RWPE1 (cell line): Measurements from ENCODE around the gene DUT.

Source experiments
- CTCF ChIA-PET: fragments of 350-600 bp; sonication (Branson Sonifier 250); formaldehyde crosslinking; extraction: SDS; loops from one replicate; lab custom pipeline; 2021; lab: Yijun Ruan, JAX
- POLR2A ChIA-PET: fragments of 400-600 bp; formaldehyde crosslinking; extraction: SDS; loops from one replicate; lab custom pipeline; 2020; ENCODE audit warnings: antibody characterized with exemption; ENCODE audit not compliant: low non-redundant PET; lab: Yijun Ruan, JAX
- DNase-seq: peaks from one replicate; pipeline ENCODE4 v3.0.0; 2012; ENCODE audit warnings: low spot score
- H3K27ac ChIP-seq: fragments of 450-650 bp; 2 replicates; pipeline ENCODE4 v1.5.1; 2017
- TF ChIP-seq, protein P1 (sequence below): fragments of 450-650 bp; conservative IDR thresholded peaks from 2 replicates; pipeline ENCODE4 v1.5.1; 2017; ENCODE audit warnings: low read depth, mild to moderate bottlenecking

Gene DUT

DNA sequence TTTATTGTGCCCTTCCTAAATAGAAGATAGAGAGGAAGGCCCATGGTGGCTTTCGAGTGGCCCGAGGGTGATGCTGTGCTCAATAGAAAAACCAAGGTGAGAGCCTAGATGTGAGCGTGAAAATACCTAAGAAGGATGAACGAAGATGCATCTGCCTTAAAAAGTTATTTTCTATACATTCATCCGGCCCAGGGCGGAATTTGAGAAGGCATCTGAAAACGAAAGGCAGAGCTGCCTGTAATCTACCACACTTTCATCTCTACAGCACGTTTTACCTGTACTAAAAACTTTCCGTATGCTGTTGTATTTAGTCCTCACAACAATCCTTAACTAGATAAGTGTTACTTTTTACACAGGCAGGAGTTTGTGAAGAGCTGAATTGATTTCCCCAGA, 1.4 kb downstream of the DUT start:
- CTCF ChIA-PET = interaction anchor here (0.7 kb wide), 1 partner anchor 121 kb away, joined by 5 read pairs; no protein-coding TSS in a partner anchor
- TF ChIP-seq, protein P1, sequence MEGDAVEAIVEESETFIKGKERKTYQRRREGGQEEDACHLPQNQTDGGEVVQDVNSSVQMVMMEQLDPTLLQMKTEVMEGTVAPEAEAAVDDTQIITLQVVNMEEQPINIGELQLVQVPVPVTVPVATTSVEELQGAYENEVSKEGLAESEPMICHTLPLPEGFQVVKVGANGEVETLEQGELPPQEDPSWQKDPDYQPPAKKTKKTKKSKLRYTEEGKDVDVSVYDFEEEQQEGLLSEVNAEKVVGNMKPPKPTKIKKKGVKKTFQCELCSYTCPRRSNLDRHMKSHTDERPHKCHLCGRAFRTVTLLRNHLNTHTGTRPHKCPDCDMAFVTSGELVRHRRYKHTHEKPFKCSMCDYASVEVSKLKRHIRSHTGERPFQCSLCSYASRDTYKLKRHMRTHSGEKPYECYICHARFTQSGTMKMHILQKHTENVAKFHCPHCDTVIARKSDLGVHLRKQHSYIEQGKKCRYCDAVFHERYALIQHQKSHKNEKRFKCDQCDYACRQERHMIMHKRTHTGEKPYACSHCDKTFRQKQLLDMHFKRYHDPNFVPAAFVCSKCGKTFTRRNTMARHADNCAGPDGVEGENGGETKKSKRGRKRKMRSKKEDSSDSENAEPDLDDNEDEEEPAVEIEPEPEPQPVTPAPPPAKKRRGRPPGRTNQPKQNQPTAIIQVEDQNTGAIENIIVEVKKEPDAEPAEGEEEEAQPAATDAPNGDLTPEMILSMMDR = no peak

GRCh38 chr15:48333540-48333939, 2.3 kb downstream of the DUT start:
- no peak overlapping the region for H3K27ac ChIP-seq
- ChIA-PET CTCF (no interaction called here), POLR2A (no interaction called here)
- no peak for DNase-seq
- TF ChIP-seq, protein P1 = no peak

More for the DNA sequence above, 1.4 kb downstream of the DUT start:
- POLR2A ChIA-PET = interaction anchor here (0.5 kb wide), 1 partner anchor 337 kb away, joined by 5 read pairs; no protein-coding TSS in a partner anchor
- peak overlapping the region; percentile 97 for H3K27ac ChIP-seq
- DNase-seq = no peak

DNA sequence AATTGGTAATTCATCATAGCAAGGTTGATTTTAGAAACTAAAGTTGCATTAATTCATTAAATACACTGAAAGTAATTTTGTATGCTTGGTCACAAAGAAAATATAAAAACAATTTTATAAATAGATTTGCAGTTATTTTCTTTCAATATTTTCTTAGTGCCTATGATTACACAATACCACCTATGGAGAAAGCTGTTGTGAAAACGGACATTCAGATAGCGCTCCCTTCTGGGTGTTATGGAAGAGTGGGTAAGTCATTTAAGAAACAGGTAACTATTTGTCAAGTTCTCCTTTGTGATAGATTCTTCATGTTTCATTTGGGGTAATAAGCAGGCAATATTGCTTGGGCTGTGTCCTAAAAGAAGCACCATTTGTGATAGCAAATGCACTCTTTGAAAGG, 3.0 kb downstream of the DUT start:
- POLR2A ChIA-PET = no interaction called here
- DNase-seq = no peak

DNA sequence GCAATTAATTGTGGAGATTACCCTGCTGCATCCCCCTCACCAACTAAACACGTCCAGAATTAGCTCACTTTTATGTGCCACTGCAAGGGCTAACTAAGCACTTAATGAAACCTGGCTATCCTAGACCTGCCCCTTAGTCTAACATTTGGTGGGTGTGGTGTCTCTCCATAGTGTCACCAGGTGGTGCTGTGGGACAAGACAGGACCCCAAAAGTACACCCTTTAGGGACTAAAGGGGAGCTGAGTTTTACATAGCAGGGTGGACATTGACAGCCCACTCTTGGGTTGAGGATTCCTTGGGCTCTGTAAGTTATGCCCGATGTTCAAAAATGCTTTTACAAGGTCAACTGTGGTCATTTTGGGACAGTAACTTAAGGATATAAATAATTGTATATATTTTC, 5.7 kb downstream of the DUT start:
- no peak overlapping the region for H3K27ac ChIP-seq
- DNase-seq = peak; percentile 11
- TF ChIP-seq, protein P1 = peak; percentile 29
- POLR2A ChIA-PET = no interaction called here
- CTCF ChIA-PET = no interaction called here

More for the DNA sequence above, 3.0 kb downstream of the DUT start:
- no peak overlapping the region for H3K27ac ChIP-seq
- TF ChIP-seq, protein P1 = no peak
- CTCF ChIA-PET = no interaction called here

DNA sequence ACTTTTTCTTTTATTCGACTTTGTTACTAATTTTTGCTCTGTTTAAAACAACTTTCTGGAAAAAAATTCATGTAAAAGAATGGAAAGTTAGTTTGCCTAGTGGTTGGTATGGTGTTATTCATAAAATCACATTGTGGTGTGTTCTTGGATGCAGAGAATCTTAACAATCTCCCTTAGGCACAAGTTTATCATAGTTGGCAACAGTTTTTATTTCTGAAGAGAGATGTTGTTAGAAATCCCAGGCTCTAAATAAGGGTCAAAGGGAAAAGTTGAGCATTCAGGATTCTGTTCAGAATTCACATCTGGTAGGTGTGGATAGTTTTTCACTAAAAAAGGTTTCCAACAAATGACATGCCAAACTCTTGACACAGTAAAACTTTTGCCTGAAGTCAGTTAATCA, 6.4 kb downstream of the DUT start:
- POLR2A ChIA-PET = no interaction called here
- CTCF ChIA-PET = no interaction called here
- DNase-seq = no peak
- no peak overlapping the region for H3K27ac ChIP-seq
- TF ChIP-seq, protein P1 = no peak

GRCh38 chr15:48340111-48340510, 8.9 kb downstream of the DUT start:
- no peak for DNase-seq
- POLR2A ChIA-PET = no interaction called here
- TF ChIP-seq, protein P1 = no peak
- CTCF ChIA-PET = no interaction called here
- no peak overlapping the region for H3K27ac ChIP-seq
